PC-3 (cell line): Measurements from ENCODE around the gene PLXNA2. TPM values are rescaled to one million over a fixed set of nuclear protein-coding genes. Genes with fewer than 3 reads are reported as not detected.

Experiments
- ATAC-seq: fragments of 200-7000 bp; cut with Tn5 transposase; 2 replicates; pipeline ENCODE4 v1.9.1; 2020; ENCODE audit warnings: mild to moderate bottlenecking, moderate library complexity
- BruUV-seq: library from RNA; stranded (reverse); fragments of 400-500 nt; replicated peaks from 2 replicates; lab custom pipeline; 2021; lab: Mats Ljungman, UMichigan
- CTCF ChIA-PET: fragments of 300-600 bp; sonication (Branson Sonifier 250); formaldehyde crosslinking; loops from one replicate; lab custom pipeline; 2022; ENCODE audit warnings: antibody characterized with exemption; lab: Charles Lee
- POLR2A ChIA-PET: fragments of 300-600 bp; sonication (Branson Sonifier 250); formaldehyde crosslinking; loops from one replicate; lab custom pipeline; 2022; ENCODE audit warnings: antibody characterized with exemption; ENCODE audit not compliant: unreplicated experiment; lab: Charles Lee
- DNase-seq: peaks from one replicate; pipeline ENCODE4 v3.0.0-alpha.2; 2015
- H2AFZ ChIP-seq: fragments of 300-600 bp; sonication (generic); 2 replicates; pipeline ENCODE4 v1.6.0; 2016; ENCODE audit warnings: antibody characterized with exemption, low read length
- H3F3A ChIP-seq: fragments of 300-600 bp; sonication (generic); one replicate; pipeline ENCODE4 v1.6.0; 2017; ENCODE audit warnings: antibody characterized with exemption, low read length, control low read depth, mild to moderate bottlenecking; ENCODE audit not compliant: unreplicated experiment
- H3K27ac ChIP-seq: fragments of 300-600 bp; sonication (generic); 2 replicates; pipeline ENCODE4 v1.5.1; 2016; ENCODE audit warnings: mild to moderate bottlenecking, low read length
- H3K27me3 ChIP-seq: fragments of 300-600 bp; sonication (generic); 2 replicates; pipeline ENCODE4 v1.6.1; 2016; ENCODE audit warnings: low read length, mixed read lengths
- H3K36me3 ChIP-seq: fragments of 300-600 bp; sonication (generic); 2 replicates; pipeline ENCODE4 v1.6.1; 2016; ENCODE audit warnings: low read depth, mixed run types, low read length, mixed read lengths
- H3K4me1 ChIP-seq: fragments of 300-600 bp; sonication (generic); 2 replicates; pipeline ENCODE4 v1.5.1; 2016; ENCODE audit warnings: low read length; ENCODE audit not compliant: insufficient read depth
- H3K4me2 ChIP-seq: fragments of 300-600 bp; sonication (generic); 2 replicates; pipeline ENCODE4 v1.6.0; 2016; ENCODE audit warnings: low read length
- H3K4me3 ChIP-seq: fragments of 300-600 bp; sonication (generic); 2 replicates; pipeline ENCODE4 v1.5.1; 2016; ENCODE audit warnings: mild to moderate bottlenecking, low read length, mixed read lengths
- H3K79me2 ChIP-seq: fragments of 300-600 bp; sonication (generic); 2 replicates; pipeline ENCODE4 v1.6.1; 2017; ENCODE audit warnings: low read length, mixed read lengths
- H3K9ac ChIP-seq: fragments of 300-600 bp; sonication (generic); 2 replicates; pipeline ENCODE4 v1.6.0; 2016; ENCODE audit warnings: mild to moderate bottlenecking, low read length
- H3K9me2 ChIP-seq: fragments of 300-600 bp; sonication (generic); replicated peaks from 2 replicates; pipeline ENCODE4 v1.6.1; 2016; ENCODE audit warnings: mixed run types, low read length, mixed read lengths
- H3K9me3 ChIP-seq: fragments of 300-600 bp; sonication (generic); 2 replicates; pipeline ENCODE4 v1.6.1; 2016; ENCODE audit warnings: low read length, mixed read lengths
- H4K20me1 ChIP-seq: fragments of 300-600 bp; sonication (generic); 2 replicates; pipeline ENCODE4 v1.6.1; 2016; ENCODE audit warnings: low read length, mixed read lengths
- CTCF ChIP-seq: fragments of 300-600 bp; sonication (generic); conservative IDR thresholded peaks from 2 replicates; pipeline ENCODE4 v1.5.1; 2017; ENCODE audit warnings: antibody characterized with exemption, low read depth, mild to moderate bottlenecking, low read length
- EZH2 ChIP-seq: fragments of 300-600 bp; sonication (generic); IDR thresholded peaks from one replicate; pipeline ENCODE4 v1.6.1; 2017; ENCODE audit warnings: antibody characterized with exemption, mild to moderate bottlenecking, low read length; ENCODE audit not compliant: unreplicated experiment
- EZH2phosphoT487 ChIP-seq: fragments of 300-600 bp; sonication (generic); IDR thresholded peaks from 2 replicates; pipeline ENCODE4 v1.6.1; 2018; ENCODE audit warnings: mild to moderate bottlenecking, antibody characterized with exemption, low read length, borderline replicate concordance
- intact Hi-C: fragments of 100-400 bp; cut with micrococcal nuclease; formaldehyde crosslinking; loops from 2 replicates; pipeline ENCODE4 v1.9.0; 2023
- total RNA-seq: library from RNA; depleted of rRNA; stranded (reverse); fragments of >200 nt; gene quantifications from 2 replicates; pipeline ENCODE4 v1.2.3, GENCODE V29; 2014

Gene PLXNA2
- total RNA-seq, 1 experiment from 2014 or later, result 16.2 TPM

- no peak for DNase-seq
- Histone ChIP-seq H3K9ac (no peak overlapping the region), H3K4me2 (no peak overlapping the region), H3K4me3 (no peak overlapping the region), H3K27ac (no peak overlapping the region), H3K36me3 (no peaks in the 10 kb centered on the region), H3K9me2 (no peaks in the 10 kb centered on the region), H3K27me3 (peaks cover 7% of the 10 kb centered on the region; the same call in 1 of the 2 replicates), H4K20me1 (no peaks in the 10 kb centered on the region), H3K4me1 (no peaks in the 10 kb centered on the region), H3F3A (no peaks in the 10 kb centered on the region), H2AFZ (no peak overlapping the region), H3K9me3 (peaks cover 4% of the 10 kb centered on the region; the same call in 1 of the 2 replicates), H3K79me2 (no peaks in the 10 kb centered on the region)
- ChIA-PET POLR2A (no interaction called here), CTCF (no interaction called here)
- TF ChIP-seq EZH2phosphoT487, result no peak
- TF ChIP-seq CTCF, result no peak
- no peak for TF ChIP-seq EZH2
- no peak for ATAC-seq
- intact Hi-C loops, result no loop called here
- BruUV-seq, result no TSS peak
These were observed 10.7 kb upstream of the PLXNA2 start for GRCh38 chr1:208254862-208255261.

- Histone ChIP-seq H2AFZ (no peak overlapping the region), H3K9me3 (no peaks in the 10 kb centered on the region), H3F3A (no peaks in the 10 kb centered on the region), H3K27ac (no peak overlapping the region), H3K27me3 (peaks cover 5% of the 10 kb centered on the region; the same call in 1 of the 2 replicates), H3K9me2 (no peaks in the 10 kb centered on the region), H3K79me2 (no peaks in the 10 kb centered on the region), H3K9ac (no peak overlapping the region), H3K4me2 (no peak overlapping the region), H4K20me1 (no peaks in the 10 kb centered on the region), H3K36me3 (no peaks in the 10 kb centered on the region), H3K4me1 (no peaks in the 10 kb centered on the region), H3K4me3 (no peak overlapping the region)
- DNase-seq (no peak), ATAC-seq (no peak)
- ChIA-PET POLR2A (no interaction called here), CTCF (no interaction called here)
- no TSS peak for BruUV-seq
- no peak for TF ChIP-seq EZH2
- no peak for TF ChIP-seq EZH2phosphoT487
- no peak for TF ChIP-seq CTCF
- intact Hi-C loops, result no loop called here
These were observed 10.2 kb upstream of the PLXNA2 start for GRCh38 chr1:208254376-208254775.

DNA sequence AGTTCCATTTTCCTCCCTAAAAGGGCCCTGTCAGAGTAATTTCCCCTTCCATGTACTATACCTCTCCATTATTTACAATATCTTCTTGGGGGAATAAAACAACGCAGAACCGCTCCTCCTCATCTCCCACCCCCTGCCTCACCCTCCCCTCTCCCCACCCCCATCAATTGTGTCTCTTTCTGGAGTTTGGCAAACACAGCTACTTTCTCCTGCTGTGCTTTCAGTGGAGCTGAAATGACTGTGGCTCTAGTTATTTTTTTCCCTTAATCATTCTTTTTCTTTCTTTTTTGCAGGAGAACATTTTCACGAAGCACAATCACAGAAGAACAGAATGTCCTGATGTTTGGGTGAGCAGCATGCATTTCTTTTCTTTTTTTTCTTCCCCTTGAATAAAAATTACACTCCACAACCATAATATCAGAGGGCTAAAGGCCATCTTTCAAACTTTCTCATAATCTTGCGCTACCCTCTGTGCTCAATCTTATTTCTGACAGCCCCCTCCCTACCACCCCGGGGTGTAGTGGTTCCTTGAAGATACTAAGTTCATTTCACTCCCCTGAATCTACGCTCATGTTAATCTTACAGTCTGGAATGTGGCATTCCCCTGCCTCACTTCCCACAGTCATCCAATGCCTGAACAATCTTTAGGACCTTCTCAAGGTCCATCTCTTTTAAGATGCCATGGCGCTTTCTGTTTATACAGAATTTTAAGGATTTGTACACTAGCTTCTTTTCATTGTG, 8.8 kb upstream of the PLXNA2 start:
- no peaks in the 10 kb centered on the region for H3K27me3 ChIP-seq
- no peaks in the 10 kb centered on the region for H3K79me2 ChIP-seq
- intact Hi-C loops, result no loop called here
- no peaks in the 10 kb centered on the region for H3K9me2 ChIP-seq
- no peak overlapping the region for H3K9ac ChIP-seq
- H3K4me1 ChIP-seq, result no peaks in the 10 kb centered on the region
- no TSS peak for BruUV-seq
- H3K4me2 ChIP-seq, result no peak overlapping the region
- H3K36me3 ChIP-seq, result no peaks in the 10 kb centered on the region
- no peak overlapping the region for H3K4me3 ChIP-seq
- H2AFZ ChIP-seq, result no peak overlapping the region
- no peaks in the 10 kb centered on the region for H4K20me1 ChIP-seq
- no peaks in the 10 kb centered on the region for H3F3A ChIP-seq
- H3K27ac ChIP-seq, result no peak overlapping the region
- DNase-seq (no peak), ATAC-seq (no peak)
- CTCF ChIA-PET, result interaction anchor here (1.3 kb wide), 1 partner anchor 231 kb away, joined by 22 read pairs; no protein-coding TSS in a partner anchor
- no peaks in the 10 kb centered on the region for H3K9me3 ChIP-seq
- POLR2A ChIA-PET, result interaction anchor here (0.6 kb wide), 1 partner anchor 231 kb away, joined by 10 read pairs; no protein-coding TSS in a partner anchor
- TF ChIP-seq EZH2 (no peak), CTCF (no peak)
